ENCODE data around the gene VAMP5.

The VAMP5 gene

DNA sequence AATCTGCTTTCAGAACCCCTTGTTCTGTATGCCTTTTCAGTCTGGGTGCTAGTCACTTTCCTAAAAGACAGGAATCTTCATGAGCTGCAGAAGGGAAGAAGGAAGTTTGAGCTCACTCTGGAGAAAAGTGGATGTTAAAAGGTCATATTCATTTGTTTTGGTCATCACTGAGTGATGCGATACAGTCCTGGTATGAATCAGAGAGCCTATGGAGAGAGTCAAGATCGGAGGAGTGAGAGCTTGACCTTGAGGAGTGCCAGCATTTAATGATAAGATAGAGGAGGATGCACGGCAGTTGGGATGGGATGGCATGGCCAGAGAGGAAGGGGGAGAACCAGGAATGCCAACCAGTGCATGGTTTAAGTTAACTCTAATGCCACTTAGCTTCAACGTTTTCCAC, 51.4 kb downstream of the VAMP5 start:
- DNase-seq (ENCODE audit: low spot score) = no peak

DNA sequence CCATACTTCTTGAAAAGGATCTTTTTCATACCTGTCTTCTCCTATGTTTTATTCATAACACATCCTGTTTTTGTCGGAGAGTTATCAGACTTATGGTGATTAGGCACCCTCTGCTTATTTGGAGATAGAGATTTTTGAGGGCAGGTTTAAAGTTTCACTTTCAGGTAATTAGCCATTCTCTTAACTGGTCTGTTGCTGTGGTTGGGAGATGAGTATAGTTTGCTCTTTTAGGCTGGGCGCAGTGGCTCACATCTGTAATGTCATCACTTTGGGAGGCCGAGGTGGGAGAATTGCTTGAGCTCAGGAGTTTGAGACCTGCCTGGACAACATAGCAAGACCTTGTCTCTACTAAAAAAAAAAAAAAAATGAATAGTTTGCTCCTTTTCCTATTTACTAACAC, 58.5 kb downstream of the VAMP5 start:
- no peak for DNase-seq (ENCODE audit: low spot score)

Measured in NAMALWA (cell line).